ENCODE measurements around the gene COL25A1. TPM values are rescaled to one million over a fixed set of nuclear protein-coding genes. Genes with fewer than 3 reads are reported as not detected.

The COL25A1 gene
- total and polyA plus RNA-seq, 2 experiments from 2014 or later: 0.25 TPM; not detected in 1

- H3F3A ChIP-seq (ENCODE audit: insufficient read depth): no peaks in the 10 kb centered on the region
- no peak overlapping the region for H3K4me2 ChIP-seq (ENCODE audit: unreplicated experiment)
- TF ChIP-seq EZH2 (IDR thresholded peaks at IDR 0.05; ENCODE audit: insufficient read depth, poor library complexity, severe bottlenecking) (no peak), EZH2phosphoT487 (IDR thresholded peaks at IDR 0.05; ENCODE audit: insufficient read depth, low read depth) (no peak)
- no peaks in the 10 kb centered on the region for H3K79me2 ChIP-seq (ENCODE audit: insufficient read depth)
- H3K4me3 ChIP-seq: no peak overlapping the region
- H2AFZ ChIP-seq: no peak overlapping the region
- H3K9me2 ChIP-seq (ENCODE audit: insufficient read depth): no peaks in the 10 kb centered on the region
- WGBS, 2 experiments (ENCODE audit: low coverage in 1 of 2, low lambda C conversion rate in 2 of 2, missing lambda C conversion rate in 2 of 2): 75 to 86% methylated on average over 6 of the region's 6 CpGs
- H3K36me3 ChIP-seq (ENCODE audit: low read depth): no peaks in the 10 kb centered on the region
- no peak for DNase-seq
- H3K27ac ChIP-seq: no peak overlapping the region
- no peaks in the 10 kb centered on the region for H4K20me1 ChIP-seq (ENCODE audit: insufficient read depth)
- no peaks in the 10 kb centered on the region for H3K27me3 ChIP-seq (replicated peaks; ENCODE audit: insufficient read depth)
- in situ Hi-C loops (cut with MboI): no loop called here
- no peak overlapping the region for H3K9ac ChIP-seq
- no peaks in the 10 kb centered on the region for H3K9me3 ChIP-seq (ENCODE audit: low read depth)
- H3K4me1 ChIP-seq (ENCODE audit: insufficient read depth): no peaks in the 10 kb centered on the region
These were observed 352.1 kb downstream of the COL25A1 start for GRCh38 chr4:108950158-108950915.

- H3K27me3 ChIP-seq (replicated peaks; ENCODE audit: insufficient read depth): no peaks in the 10 kb centered on the region
- TF ChIP-seq EZH2 (IDR thresholded peaks at IDR 0.05; ENCODE audit: insufficient read depth, poor library complexity, severe bottlenecking) (no peak), EZH2phosphoT487 (IDR thresholded peaks at IDR 0.05; ENCODE audit: insufficient read depth, low read depth) (no peak)
- H4K20me1 ChIP-seq (ENCODE audit: insufficient read depth): no peaks in the 10 kb centered on the region
- H3K4me3 ChIP-seq: no peak overlapping the region
- H3K79me2 ChIP-seq (ENCODE audit: insufficient read depth): no peaks in the 10 kb centered on the region
- no peaks in the 10 kb centered on the region for H3F3A ChIP-seq (ENCODE audit: insufficient read depth)
- no peak for DNase-seq
- no peaks in the 10 kb centered on the region for H3K9me2 ChIP-seq (ENCODE audit: insufficient read depth)
- in situ Hi-C loops (cut with MboI): no loop called here
- no peak overlapping the region for H3K27ac ChIP-seq
- no peaks in the 10 kb centered on the region for H3K4me1 ChIP-seq (ENCODE audit: insufficient read depth)
- H3K9ac ChIP-seq: no peak overlapping the region
- H3K4me2 ChIP-seq (ENCODE audit: unreplicated experiment): no peak overlapping the region
- no peaks in the 10 kb centered on the region for H3K36me3 ChIP-seq (ENCODE audit: low read depth)
- H2AFZ ChIP-seq: no peak overlapping the region
- H3K9me3 ChIP-seq (ENCODE audit: low read depth): no peaks in the 10 kb centered on the region
These were observed 354.9 kb downstream of the COL25A1 start for GRCh38 chr4:108947526-108947925.

DNA sequence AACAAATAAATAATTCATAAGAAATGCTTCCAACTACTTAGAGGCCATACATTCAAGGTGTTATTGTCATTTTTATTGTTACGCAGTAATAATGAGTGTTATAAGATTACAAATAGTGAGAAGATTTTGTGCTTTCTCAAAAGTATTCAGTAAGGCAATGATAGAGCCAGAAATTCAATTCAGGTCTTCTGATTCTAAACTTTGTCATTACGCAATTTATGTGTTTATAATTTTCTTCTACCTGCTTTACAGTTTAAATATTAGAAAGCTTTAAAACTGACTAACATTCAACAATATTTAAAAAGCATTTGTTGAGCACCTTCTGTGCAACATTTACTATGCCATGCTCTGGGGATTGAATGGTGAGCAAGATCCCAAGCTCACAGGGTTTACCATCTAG lies 356.2 kb downstream of the COL25A1 start:
- Histone ChIP-seq H3K9ac (no peak overlapping the region), H3K9me2 (ENCODE audit: insufficient read depth) (no peaks in the 10 kb centered on the region), H3K9me3 (ENCODE audit: low read depth) (no peaks in the 10 kb centered on the region), H3K4me3 (no peak overlapping the region), H3K36me3 (ENCODE audit: low read depth) (no peaks in the 10 kb centered on the region), H4K20me1 (ENCODE audit: insufficient read depth) (no peaks in the 10 kb centered on the region), H3K27me3 (replicated peaks; ENCODE audit: insufficient read depth) (no peaks in the 10 kb centered on the region), H2AFZ (no peak overlapping the region), H3F3A (ENCODE audit: insufficient read depth) (no peaks in the 10 kb centered on the region), H3K27ac (no peak overlapping the region), H3K4me1 (ENCODE audit: insufficient read depth) (no peaks in the 10 kb centered on the region), H3K4me2 (ENCODE audit: unreplicated experiment) (no peak overlapping the region), H3K79me2 (ENCODE audit: insufficient read depth) (no peaks in the 10 kb centered on the region)
- TF ChIP-seq EZH2phosphoT487 (IDR thresholded peaks at IDR 0.05; ENCODE audit: insufficient read depth, low read depth) (no peak), EZH2 (IDR thresholded peaks at IDR 0.05; ENCODE audit: insufficient read depth, poor library complexity, severe bottlenecking) (no peak)
- in situ Hi-C loops (cut with MboI): no loop called here
- WGBS, 2 experiments (ENCODE audit: low coverage in 1 of 2, low lambda C conversion rate in 2 of 2, missing lambda C conversion rate in 2 of 2): 94 to 97% methylated on average over 2 of the region's 2 CpGs
- no peak for DNase-seq

DNA sequence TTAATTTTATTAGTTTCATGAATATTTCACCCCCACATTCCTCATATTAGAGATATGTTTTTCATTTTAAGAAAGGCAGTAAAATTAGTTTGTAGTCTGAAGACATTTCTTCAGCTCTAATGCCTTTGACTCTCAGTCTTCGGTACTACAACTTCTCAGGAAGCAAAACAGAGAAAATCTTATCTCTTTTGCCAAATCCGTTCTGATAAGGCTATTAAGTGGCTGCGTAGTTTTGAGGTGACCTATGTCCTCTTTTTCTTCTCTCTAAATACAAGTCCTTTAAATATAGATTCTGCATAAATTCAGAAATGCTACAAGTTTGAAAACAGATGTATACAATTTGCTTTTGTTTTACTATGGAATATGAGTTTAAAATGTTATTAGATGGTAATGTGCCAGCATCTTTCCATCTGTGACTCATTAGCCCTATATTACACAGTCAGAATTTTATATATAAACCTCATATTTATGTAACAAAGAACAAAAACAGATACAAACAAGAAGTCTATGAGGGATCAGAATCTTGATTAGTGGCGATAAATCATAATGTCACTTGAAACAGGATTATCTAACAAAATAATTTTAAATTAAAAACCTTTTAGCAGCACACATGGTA lies 358.4 kb downstream of the COL25A1 start:
- Histone ChIP-seq H3K9ac (no peak overlapping the region), H3K79me2 (ENCODE audit: insufficient read depth) (no peaks in the 10 kb centered on the region), H3K9me2 (ENCODE audit: insufficient read depth) (no peaks in the 10 kb centered on the region), H3K27ac (no peak overlapping the region), H3K4me2 (ENCODE audit: unreplicated experiment) (no peak overlapping the region), H3K36me3 (ENCODE audit: low read depth) (no peaks in the 10 kb centered on the region), H3K9me3 (ENCODE audit: low read depth) (no peaks in the 10 kb centered on the region), H2AFZ (no peak overlapping the region), H3F3A (ENCODE audit: insufficient read depth) (no peaks in the 10 kb centered on the region), H3K27me3 (replicated peaks; ENCODE audit: insufficient read depth) (no peaks in the 10 kb centered on the region), H3K4me1 (ENCODE audit: insufficient read depth) (no peaks in the 10 kb centered on the region), H4K20me1 (ENCODE audit: insufficient read depth) (no peaks in the 10 kb centered on the region), H3K4me3 (no peak overlapping the region)
- 40 to 47% methylated on average over 4 of the region's 4 CpGs for WGBS, 2 experiments (ENCODE audit: low coverage in 1 of 2, low lambda C conversion rate in 2 of 2, missing lambda C conversion rate in 2 of 2)
- DNase-seq: no peak
- in situ Hi-C loops (cut with MboI): no loop called here
- TF ChIP-seq EZH2phosphoT487 (IDR thresholded peaks at IDR 0.05; ENCODE audit: insufficient read depth, low read depth) (no peak), EZH2 (IDR thresholded peaks at IDR 0.05; ENCODE audit: insufficient read depth, poor library complexity, severe bottlenecking) (no peak)
